NCI-H345 treated with DMSO at 0.1 percent for 48 hours (cell line): ENCODE results near the gene MRPL54.
"Not testable (repeated sequence)": the region's sequence is repeated elsewhere in the genome, so short reads cannot be mapped to it uniquely, and the experiment has no call there.

Experiments
- DNase-seq: peaks from one replicate; lab custom pipeline; 2025; ENCODE audit not compliant: unreplicated experiment; lab: John Stamatoyannopoulos, UW

The MRPL54 gene

GRCh38 chr19:3807574-3808354 is 45.3 kb downstream of the MRPL54 start:
- no peak for DNase-seq

DNA sequence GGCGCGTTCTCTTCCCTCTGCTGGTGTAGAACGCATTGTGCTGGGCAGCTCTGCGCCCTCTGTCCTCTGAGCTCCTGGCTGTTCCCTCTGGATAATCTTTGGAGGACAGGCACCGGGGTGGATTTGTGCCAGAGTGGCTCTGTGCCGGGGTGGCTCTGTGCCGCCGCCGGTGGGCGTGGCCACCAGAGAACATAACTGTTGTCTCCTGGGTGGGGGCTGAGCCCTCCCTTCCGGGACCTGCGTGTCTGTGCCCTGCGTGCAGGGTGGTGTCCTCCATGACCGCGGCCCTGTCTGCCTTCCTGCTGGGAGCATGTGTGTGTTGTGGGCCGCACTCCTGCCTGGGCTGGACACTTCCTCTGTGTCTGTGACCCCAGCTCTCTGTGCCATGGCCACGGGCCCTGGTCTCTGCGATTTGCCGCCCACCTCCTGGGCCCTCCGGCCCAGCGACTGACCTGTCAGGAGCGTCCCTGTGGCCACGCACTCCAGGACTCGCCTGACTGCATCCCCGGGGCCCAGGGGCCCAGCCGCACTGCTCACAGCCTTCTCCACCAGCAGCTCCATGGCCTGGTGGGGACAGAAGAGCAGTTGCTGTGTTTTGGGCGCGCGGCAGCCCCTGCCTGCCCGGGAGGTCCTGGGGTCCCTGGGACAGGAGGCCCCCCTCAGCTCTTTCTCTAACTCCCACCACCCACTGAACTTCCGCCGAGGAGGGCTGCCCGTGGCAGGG is 46.1 kb downstream of the MRPL54 start:
- DNase-seq, result no peak

DNA sequence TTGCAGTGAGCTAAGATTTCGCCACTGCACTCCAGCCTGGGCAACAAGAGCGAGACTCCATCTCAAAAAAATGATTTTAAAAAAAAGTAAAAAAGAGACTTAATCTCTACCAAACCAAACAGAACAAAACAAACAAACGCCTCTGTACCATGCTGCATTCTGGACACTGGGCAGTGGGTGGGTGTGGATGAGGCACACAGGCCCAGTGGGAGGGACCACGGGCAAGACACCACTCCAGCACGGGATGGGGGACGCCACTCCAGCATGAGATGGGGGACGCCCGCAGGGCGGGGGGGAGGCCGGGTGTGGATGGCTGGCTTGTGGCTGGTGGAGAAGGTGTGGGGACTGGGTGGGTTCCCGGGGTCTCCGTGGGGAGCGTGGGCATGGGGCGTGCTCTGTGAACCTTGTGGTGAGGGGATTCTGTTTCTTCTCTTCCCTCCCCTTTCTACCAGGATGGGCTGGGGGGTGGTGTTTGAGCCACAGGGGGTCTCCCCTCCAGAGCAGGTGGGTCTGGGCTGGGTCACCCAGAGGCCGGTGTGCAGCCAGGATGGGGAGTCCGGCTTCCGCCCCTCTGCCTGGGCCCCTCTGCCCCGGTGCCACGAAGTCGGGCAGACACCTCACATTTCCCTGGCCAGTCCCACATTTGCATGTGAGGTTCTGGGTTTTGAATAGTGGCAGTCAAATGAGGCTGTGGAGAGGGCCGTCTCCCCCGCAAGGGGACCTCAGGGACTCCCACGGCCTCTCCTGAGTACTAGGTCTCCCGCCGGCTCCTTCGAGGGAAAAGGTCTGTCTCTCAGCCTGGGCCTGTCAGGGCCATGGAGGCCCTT is 47.6 kb downstream of the MRPL54 start:
- no peak for DNase-seq

DNA sequence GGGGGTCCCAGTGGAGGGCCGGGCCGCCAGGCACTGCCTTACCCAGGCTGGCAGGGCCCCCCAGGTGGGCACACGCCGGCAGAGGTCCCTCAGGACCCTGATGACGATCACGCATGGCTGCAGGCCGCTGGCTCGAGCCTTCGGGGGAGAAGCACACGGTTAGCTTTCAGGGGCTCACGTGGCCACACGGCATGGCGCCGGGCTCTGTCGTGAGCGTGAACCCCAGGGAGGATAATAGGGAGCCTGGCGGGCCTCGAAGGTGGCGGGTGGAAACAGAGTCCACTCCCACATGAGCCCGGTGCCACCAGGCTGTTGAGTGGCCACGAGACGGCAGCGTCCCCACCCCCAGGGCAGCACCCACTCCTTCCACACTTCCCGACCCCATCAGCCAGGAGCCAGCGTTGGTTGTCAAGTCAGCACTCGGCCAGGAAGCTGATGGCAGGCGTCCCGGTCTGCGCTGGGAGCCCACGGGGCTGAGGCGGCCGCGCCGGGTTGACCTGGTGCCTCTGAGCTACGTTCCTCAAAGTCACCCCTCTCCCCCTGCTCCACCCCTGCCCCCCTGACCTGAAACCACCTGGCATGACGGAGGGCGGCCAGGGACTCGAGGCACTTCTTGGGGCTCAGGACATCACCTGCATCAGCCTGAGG is 48.4 kb downstream of the MRPL54 start:
- DNase-seq, result no peak

GRCh38 chr19:3813473-3814392 is 51.3 kb downstream of the MRPL54 start:
- DNase-seq, result no peak

DNA sequence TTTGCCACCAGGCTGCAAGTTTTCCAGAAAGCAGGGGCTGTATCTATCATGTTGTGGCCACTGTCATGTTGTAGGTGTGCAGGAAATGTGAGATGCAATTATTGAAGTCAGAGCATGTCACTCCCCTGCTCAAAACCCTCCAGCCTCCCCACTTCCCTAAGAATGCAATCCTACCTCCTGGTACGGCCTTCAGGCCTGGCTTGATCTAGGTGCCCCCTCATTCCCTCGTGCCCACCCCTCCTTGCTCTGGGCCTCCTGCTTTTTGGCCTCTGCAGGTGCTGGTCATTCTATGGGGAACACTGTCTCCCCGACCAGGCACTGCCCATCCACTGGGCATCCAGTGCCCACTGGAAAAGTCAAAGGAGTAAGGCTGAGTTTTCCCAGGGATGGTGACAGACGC is 52.2 kb downstream of the MRPL54 start:
- DNase-seq, result no peak

DNA sequence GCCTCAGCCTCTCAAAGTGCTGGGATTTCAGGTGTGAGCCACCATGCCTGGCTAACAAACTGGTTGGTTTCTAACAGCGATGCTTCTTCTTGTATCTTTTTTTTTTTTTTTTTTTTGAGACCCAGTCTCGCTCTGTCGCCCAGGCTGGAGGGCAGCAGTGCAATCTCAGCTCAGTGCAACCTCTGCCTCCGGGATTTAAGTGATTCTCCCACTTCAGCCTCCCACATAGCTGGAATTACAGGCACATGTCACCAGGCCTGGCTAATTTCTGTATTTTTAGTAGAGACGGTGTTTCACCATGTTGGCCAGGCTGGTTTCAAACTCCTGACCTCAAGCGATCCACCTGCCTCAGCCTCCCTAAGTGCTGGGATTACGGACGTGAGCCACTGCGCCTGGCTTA is 53.7 kb downstream of the MRPL54 start:
- DNase-seq, result not testable (repeated sequence)

DNA sequence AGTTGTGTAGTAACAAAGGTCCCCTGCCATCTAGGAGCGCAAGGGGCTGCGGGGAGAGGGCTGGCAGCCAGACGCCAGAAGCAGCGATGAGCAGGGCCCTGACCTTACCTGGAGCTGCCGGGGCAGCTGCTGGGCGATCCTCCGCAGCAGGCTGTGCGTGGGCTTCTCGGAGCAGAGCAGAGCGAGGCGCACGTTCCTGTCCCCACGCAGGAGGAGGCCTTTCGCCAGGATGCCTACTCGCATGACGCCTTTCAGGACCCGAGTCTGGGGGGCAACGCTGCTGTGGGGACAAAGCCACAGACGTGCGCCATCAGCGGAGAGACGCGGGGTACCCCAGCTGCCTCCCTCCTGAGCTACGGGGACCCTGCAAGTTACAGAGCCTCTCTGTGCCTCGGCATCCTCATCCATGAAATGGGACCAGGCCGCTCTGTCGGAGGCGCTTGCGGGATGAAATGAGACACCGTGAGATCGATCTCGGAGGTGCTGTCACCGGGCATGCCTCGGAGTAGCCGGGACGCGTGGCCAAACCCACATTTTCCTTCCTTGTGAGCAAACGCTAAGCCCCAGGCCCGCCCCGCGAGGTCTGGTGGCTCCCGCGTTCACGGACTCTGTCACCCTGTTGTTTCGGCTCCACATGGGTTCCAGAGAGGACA is 54.2 kb downstream of the MRPL54 start:
- DNase-seq, result no peak
